Left lung (tissue), 10 donors: ENCODE data around the gene CTPS1. TPM values are rescaled to one million over a fixed set of nuclear protein-coding genes. Genes with fewer than 3 reads are reported as not detected.

Source experiments
- ATAC-seq: fragments of 200-7000 bp; cut with Tn5 transposase; one replicate; pipeline ENCODE4 v1.9.1; 2020; ENCODE audit warnings: moderate library complexity
- DNase-seq, 4 donors: peaks; one replicate each; pipeline ENCODE4 v3.0.0-alpha.2; 2013 to 2020
- H3K27ac ChIP-seq, 2 donors: fragments of 200-600 bp; sonication (generic) in 1 of 2; one replicate each; pipeline versions ENCODE4 v1.5.0 to v1.8.0; 2020 to 2021
- H3K27me3 ChIP-seq, 2 donors: fragments of 200-600 bp; sonication (generic) in 1 of 2; one replicate each; pipeline versions ENCODE4 v1.5.0 to v1.8.0; 2020 to 2021
- H3K36me3 ChIP-seq, 2 donors: fragments of 200-600 bp; sonication (generic) in 1 of 2; one replicate each; pipeline versions ENCODE4 v1.5.0 to v1.8.0; 2020 to 2021
- H3K4me1 ChIP-seq, 2 donors: fragments of 200-600 bp; one replicate each; pipeline ENCODE4 v1.8.0; 2021
- H3K4me3 ChIP-seq, 2 donors: fragments of 200-600 bp; sonication (generic) in 1 of 2; one replicate each; pipeline versions ENCODE4 v1.5.0 to v1.8.0; 2020 to 2021; ENCODE audit warnings: mild to moderate bottlenecking in 1 of 2
- H3K9me3 ChIP-seq, 2 donors: fragments of 200-600 bp; sonication (generic) in 1 of 2; one replicate each; pipeline versions ENCODE4 v1.5.0 to v1.8.0; 2020 to 2021
- intact Hi-C, 2 donors: fragments of 100-400 bp; cut with DNase I; formaldehyde crosslinking; loops; one replicate each; pipeline versions ENCODE4 v1.11.2 to v1.14.2; 2022
- polyA plus RNA-seq, 6 donors: library from polyadenylated mRNA; unstranded; fragments of 120-200 nt; gene quantifications; one replicate each; pipeline ENCODE4 v1.2.1, GENCODE V29; 2013; ENCODE audit not compliant: insufficient read length in 6 of 6
- total RNA-seq, 2 donors: library from RNA; stranded (reverse); fragmentation: NEBNext Ultra II Directional; extraction: Animal tissue kit (Norgen Biotek cat#: 25700); gene quantifications; one replicate each; pipeline ENCODE4 v1.2.1, GENCODE V29; 2021
- TF ChIP-seq, protein P1 (sequence below), 2 donors: fragments of 200-600 bp; sonication (generic) in 1 of 2; IDR thresholded peaks; one replicate each; pipeline versions ENCODE4 v1.5.0 to v1.8.0; 2021; ENCODE audit warnings: antibody characterized with exemption in 2 of 2
- donor health status: DM: no; HTN: yes; CAD: no.
- donor health status: DM: no; HTN: no; CAD: no.

Gene CTPS1
- total and polyA plus RNA-seq, 8 donors = 19.3 to 39.5 (median 24.1) TPM

GRCh38 chr1:40984066-40984465 is 4.6 kb downstream of the CTPS1 start:
- Histone ChIP-seq H3K27me3 (no peaks in the 10 kb centered on the region), H3K9me3 (no peaks in the 10 kb centered on the region), H3K4me1 (peaks cover 13 to 50% of the 10 kb centered on the region in 2 donors), H3K36me3 (peaks cover 0 to 56% of the 10 kb centered on the region in 2 donors), H3K4me3 (no peak overlapping the region), H3K27ac (no peak overlapping the region)
- TF ChIP-seq, protein P1, sequence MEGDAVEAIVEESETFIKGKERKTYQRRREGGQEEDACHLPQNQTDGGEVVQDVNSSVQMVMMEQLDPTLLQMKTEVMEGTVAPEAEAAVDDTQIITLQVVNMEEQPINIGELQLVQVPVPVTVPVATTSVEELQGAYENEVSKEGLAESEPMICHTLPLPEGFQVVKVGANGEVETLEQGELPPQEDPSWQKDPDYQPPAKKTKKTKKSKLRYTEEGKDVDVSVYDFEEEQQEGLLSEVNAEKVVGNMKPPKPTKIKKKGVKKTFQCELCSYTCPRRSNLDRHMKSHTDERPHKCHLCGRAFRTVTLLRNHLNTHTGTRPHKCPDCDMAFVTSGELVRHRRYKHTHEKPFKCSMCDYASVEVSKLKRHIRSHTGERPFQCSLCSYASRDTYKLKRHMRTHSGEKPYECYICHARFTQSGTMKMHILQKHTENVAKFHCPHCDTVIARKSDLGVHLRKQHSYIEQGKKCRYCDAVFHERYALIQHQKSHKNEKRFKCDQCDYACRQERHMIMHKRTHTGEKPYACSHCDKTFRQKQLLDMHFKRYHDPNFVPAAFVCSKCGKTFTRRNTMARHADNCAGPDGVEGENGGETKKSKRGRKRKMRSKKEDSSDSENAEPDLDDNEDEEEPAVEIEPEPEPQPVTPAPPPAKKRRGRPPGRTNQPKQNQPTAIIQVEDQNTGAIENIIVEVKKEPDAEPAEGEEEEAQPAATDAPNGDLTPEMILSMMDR (IDR thresholded peaks at IDR 0.05) = no peak
- no peak for DNase-seq
- no peak for ATAC-seq
- intact Hi-C loops = no loop called here

DNA sequence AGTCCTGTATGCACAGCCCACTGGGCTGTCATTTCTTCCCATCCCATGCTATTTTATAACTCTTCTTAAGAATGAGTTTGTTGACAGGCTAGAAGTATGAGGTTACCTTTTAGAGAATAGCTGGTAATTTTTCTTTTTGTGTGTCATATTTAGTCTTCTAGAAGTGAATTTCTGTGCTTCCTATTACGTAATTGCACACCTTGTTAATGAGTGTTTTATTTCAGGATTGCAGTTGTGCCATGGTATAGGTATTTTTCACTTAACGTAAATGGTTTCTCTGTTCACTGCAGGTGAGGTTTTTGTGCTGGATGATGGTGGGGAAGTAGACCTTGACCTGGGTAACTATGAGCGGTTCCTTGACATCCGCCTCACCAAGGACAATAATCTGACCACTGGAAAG is 5.0 kb downstream of the CTPS1 start:
- Histone ChIP-seq H3K4me1 (peaks cover 13 to 48% of the 10 kb centered on the region in 2 donors), H3K36me3 (peaks cover 0 to 61% of the 10 kb centered on the region in 2 donors), H3K4me3 (no peak overlapping the region), H3K9me3 (no peaks in the 10 kb centered on the region), H3K27me3 (no peaks in the 10 kb centered on the region), H3K27ac (no peak overlapping the region)
- DNase-seq (no peak), ATAC-seq (no peak)
- TF ChIP-seq, protein P1 (IDR thresholded peaks at IDR 0.05) = no peak
- intact Hi-C loops = no loop called here

GRCh38 chr1:40985161-40985560 is 5.7 kb downstream of the CTPS1 start:
- ATAC-seq (no peak), DNase-seq (no peak)
- TF ChIP-seq, protein P1 (IDR thresholded peaks at IDR 0.05) = no peak
- intact Hi-C loops = no loop called here
- H3K27me3 ChIP-seq = no peaks in the 10 kb centered on the region
- peak overlapping the region in 1 of 2 donors; percentile 17 for H3K27ac ChIP-seq
- no peak overlapping the region for H3K4me3 ChIP-seq
- no peaks in the 10 kb centered on the region for H3K9me3 ChIP-seq
- H3K36me3 ChIP-seq = peaks cover 0 to 67% of the 10 kb centered on the region in 2 donors
- H3K4me1 ChIP-seq = peaks cover 13 to 47% of the 10 kb centered on the region in 2 donors

DNA sequence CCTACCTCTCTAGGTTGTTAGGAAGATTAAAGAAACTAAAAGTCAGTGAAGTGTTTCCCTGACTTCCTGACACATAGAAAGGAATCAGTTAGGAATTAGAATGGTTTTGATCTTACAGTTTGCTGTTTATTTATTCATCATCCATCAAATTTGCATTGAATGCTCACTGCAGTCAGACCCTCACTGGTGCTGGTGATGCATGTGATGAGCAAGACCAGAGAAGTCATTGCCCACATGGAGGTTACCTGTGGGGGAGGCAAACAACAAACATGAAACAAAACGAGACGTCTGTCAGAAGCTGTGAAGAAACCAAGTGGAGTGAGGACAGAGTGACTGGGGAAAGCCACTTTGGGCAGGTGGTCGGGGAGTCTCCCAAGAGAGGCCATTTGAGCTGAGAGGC is 6.4 kb downstream of the CTPS1 start:
- no peak for DNase-seq
- peaks cover 8 to 40% of the 10 kb centered on the region in 2 donors for H3K4me1 ChIP-seq
- H3K36me3 ChIP-seq = peaks cover 0 to 75% of the 10 kb centered on the region in 2 donors
- intact Hi-C loops = no loop called here
- H3K4me3 ChIP-seq = no peak overlapping the region
- H3K9me3 ChIP-seq = no peaks in the 10 kb centered on the region
- ATAC-seq = no peak
- no peak overlapping the region for H3K27ac ChIP-seq
- no peaks in the 10 kb centered on the region for H3K27me3 ChIP-seq
- TF ChIP-seq, protein P1 (IDR thresholded peaks at IDR 0.05) = no peak

DNA sequence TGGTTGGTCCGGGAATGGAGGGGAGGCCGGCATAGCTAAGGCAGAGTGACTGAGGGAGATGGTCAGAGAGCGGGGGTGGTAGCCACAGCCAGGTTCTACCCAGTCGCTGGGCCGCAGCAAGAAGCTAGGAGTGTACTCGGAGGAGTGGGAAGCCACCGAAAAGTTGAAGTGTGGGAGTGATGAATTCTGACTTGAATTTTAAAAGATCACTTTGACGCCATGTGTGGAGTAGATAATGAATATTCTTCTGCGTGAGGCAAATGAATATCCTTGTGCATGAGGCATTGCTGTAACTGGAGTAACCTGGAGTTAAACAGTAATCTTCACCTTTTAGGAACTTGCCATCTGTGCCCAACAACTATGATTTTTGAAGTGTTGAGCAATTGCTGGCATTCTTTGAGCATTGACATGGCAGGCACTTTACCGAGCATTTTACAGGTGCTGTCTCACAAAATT is 6.9 kb downstream of the CTPS1 start:
- no peaks in the 10 kb centered on the region for H3K9me3 ChIP-seq
- H3K4me1 ChIP-seq = peaks cover 5 to 35% of the 10 kb centered on the region in 2 donors
- H3K36me3 ChIP-seq = peaks cover 0 to 79% of the 10 kb centered on the region in 2 donors
- intact Hi-C loops = no loop called here
- TF ChIP-seq, protein P1 (IDR thresholded peaks at IDR 0.05) = no peak
- no peak for DNase-seq
- H3K4me3 ChIP-seq = no peak overlapping the region
- H3K27ac ChIP-seq = peak overlapping the region in 1 of 2 donors; percentile 19
- ATAC-seq = peak; percentile 67
- H3K27me3 ChIP-seq = no peaks in the 10 kb centered on the region
